ENCODE data around the gene DDR1.

The DDR1 gene

GRCh38 chr6:30889496-30889885, 5.2 kb downstream of the DDR1 start:
- H3K4me2 ChIP-seq, result no peak overlapping the region
- H3K27ac ChIP-seq, result no peak overlapping the region
- H3K79me2 ChIP-seq (ENCODE audit: insufficient read depth, low read depth), result no peaks in the 10 kb centered on the region
- H2AFZ ChIP-seq (ENCODE audit: low read depth), result no peak overlapping the region
- no peaks in the 10 kb centered on the region for H3K36me3 ChIP-seq (ENCODE audit: insufficient read depth)
- H3K27me3 ChIP-seq (ENCODE audit: insufficient read depth, low read depth), result peaks cover 9% of the 10 kb centered on the region; the same call in 1 of the 2 replicates
- no peaks in the 10 kb centered on the region for H4K20me1 ChIP-seq (ENCODE audit: insufficient read depth)
- no peak overlapping the region for H3K4me3 ChIP-seq (IDR thresholded peaks at IDR 0.05; ENCODE audit: insufficient read depth, low read depth, low read length)
- TF ChIP-seq, protein P1, sequence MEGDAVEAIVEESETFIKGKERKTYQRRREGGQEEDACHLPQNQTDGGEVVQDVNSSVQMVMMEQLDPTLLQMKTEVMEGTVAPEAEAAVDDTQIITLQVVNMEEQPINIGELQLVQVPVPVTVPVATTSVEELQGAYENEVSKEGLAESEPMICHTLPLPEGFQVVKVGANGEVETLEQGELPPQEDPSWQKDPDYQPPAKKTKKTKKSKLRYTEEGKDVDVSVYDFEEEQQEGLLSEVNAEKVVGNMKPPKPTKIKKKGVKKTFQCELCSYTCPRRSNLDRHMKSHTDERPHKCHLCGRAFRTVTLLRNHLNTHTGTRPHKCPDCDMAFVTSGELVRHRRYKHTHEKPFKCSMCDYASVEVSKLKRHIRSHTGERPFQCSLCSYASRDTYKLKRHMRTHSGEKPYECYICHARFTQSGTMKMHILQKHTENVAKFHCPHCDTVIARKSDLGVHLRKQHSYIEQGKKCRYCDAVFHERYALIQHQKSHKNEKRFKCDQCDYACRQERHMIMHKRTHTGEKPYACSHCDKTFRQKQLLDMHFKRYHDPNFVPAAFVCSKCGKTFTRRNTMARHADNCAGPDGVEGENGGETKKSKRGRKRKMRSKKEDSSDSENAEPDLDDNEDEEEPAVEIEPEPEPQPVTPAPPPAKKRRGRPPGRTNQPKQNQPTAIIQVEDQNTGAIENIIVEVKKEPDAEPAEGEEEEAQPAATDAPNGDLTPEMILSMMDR (conservative IDR thresholded peaks at IDR 0.05; ENCODE audit: low read depth, low read length), result no peak
- peaks cover 5% of the 10 kb centered on the region for H3K4me1 ChIP-seq (ENCODE audit: low read depth, poor library complexity, severe bottlenecking)
- no peak overlapping the region for H3K9ac ChIP-seq

- Histone ChIP-seq H3K79me2 (ENCODE audit: insufficient read depth, low read depth) (no peaks in the 10 kb centered on the region), H3K36me3 (ENCODE audit: insufficient read depth) (no peaks in the 10 kb centered on the region), H4K20me1 (ENCODE audit: insufficient read depth) (no peaks in the 10 kb centered on the region), H3K27me3 (ENCODE audit: insufficient read depth, low read depth) (peaks cover 11% of the 10 kb centered on the region; the same call in 1 of the 2 replicates), H3K27ac (no peak overlapping the region), H2AFZ (ENCODE audit: low read depth) (no peak overlapping the region), H3K4me3 (IDR thresholded peaks at IDR 0.05; ENCODE audit: insufficient read depth, low read depth, low read length) (no peak overlapping the region), H3K9ac (no peak overlapping the region), H3K4me1 (ENCODE audit: low read depth, poor library complexity, severe bottlenecking) (no peaks in the 10 kb centered on the region), H3K4me2 (no peak overlapping the region)
- TF ChIP-seq, protein P1 (conservative IDR thresholded peaks at IDR 0.05; ENCODE audit: low read depth, low read length), result no peak
These were observed 5.8 kb downstream of the DDR1 start for GRCh38 chr6:30889921-30890645.

DNA sequence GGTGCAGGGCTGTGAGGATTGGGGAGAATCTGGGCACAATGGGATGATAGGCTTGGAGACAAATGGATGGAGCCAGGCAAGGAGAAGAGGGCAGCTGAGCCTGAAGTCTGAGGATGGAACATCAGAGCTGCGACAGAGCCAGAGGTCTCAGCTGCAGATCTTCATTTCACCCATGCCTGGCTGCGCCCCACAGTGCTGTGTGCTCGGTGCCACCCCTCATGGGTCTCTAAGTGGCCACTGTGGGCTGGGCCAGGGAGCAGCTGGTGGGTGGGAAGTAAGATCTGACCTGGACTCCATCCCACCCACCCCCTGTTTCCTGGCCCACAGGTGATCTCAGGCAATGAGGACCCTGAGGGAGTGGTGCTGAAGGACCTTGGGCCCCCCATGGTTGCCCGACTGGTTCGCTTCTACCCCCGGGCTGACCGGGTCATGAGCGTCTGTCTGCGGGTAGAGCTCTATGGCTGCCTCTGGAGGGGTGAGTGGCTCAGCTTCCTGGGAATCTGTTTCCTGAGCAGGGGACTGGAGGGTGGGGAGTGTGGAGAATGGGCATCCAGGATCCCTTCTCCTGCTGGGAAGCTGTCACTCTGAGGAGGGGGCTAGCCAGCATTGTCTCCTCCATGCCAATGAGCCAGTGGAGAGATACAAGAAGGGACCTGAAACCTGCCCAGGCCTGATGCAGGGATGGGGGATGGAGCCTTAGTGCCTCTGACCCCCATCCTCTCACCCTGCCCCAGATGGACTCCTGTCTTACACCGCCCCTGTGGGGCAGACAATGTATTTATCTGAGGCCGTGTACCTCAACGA, 6.5 kb downstream of the DDR1 start:
- Histone ChIP-seq H2AFZ (ENCODE audit: low read depth) (no peak overlapping the region), H3K36me3 (ENCODE audit: insufficient read depth) (no peaks in the 10 kb centered on the region), H3K9ac (no peak overlapping the region), H4K20me1 (ENCODE audit: insufficient read depth) (no peaks in the 10 kb centered on the region), H3K27me3 (ENCODE audit: insufficient read depth, low read depth) (peaks cover 14% of the 10 kb centered on the region; the same call in 1 of the 2 replicates), H3K4me3 (IDR thresholded peaks at IDR 0.05; ENCODE audit: insufficient read depth, low read depth, low read length) (no peak overlapping the region), H3K4me2 (no peak overlapping the region), H3K27ac (no peak overlapping the region), H3K4me1 (ENCODE audit: low read depth, poor library complexity, severe bottlenecking) (no peaks in the 10 kb centered on the region), H3K79me2 (ENCODE audit: insufficient read depth, low read depth) (no peaks in the 10 kb centered on the region)
- TF ChIP-seq, protein P1 (conservative IDR thresholded peaks at IDR 0.05; ENCODE audit: low read depth, low read length), result no peak

- Histone ChIP-seq H3K79me2 (ENCODE audit: insufficient read depth, low read depth) (no peaks in the 10 kb centered on the region), H3K9ac (no peak overlapping the region), H2AFZ (ENCODE audit: low read depth) (no peak overlapping the region), H3K27ac (no peak overlapping the region), H3K4me2 (no peak overlapping the region), H3K27me3 (ENCODE audit: insufficient read depth, low read depth) (peaks cover 10% of the 10 kb centered on the region; the same call in 1 of the 2 replicates), H3K36me3 (ENCODE audit: insufficient read depth) (no peaks in the 10 kb centered on the region), H3K4me3 (IDR thresholded peaks at IDR 0.05; ENCODE audit: insufficient read depth, low read depth, low read length) (no peak overlapping the region), H4K20me1 (ENCODE audit: insufficient read depth) (no peaks in the 10 kb centered on the region), H3K4me1 (ENCODE audit: low read depth, poor library complexity, severe bottlenecking) (no peaks in the 10 kb centered on the region)
- TF ChIP-seq, protein P1 (conservative IDR thresholded peaks at IDR 0.05; ENCODE audit: low read depth, low read length), result no peak
These were observed 7.1 kb downstream of the DDR1 start for GRCh38 chr6:30891450-30891723.
